NCI-H2171 (cell line): Measurements from ENCODE around the gene XIST.
"Not testable (repeated sequence)": the region's sequence is repeated elsewhere in the genome, so short reads cannot be mapped to it uniquely, and the experiment has no call there.

Source experiments
- DNase-seq: peaks from one replicate; lab custom pipeline; 2025; lab: John Stamatoyannopoulos, UW

XIST gene

GRCh38 chrX:73839152-73839551, 13.4 kb downstream of the XIST start:
- DNase-seq, result no peak

- DNase-seq, result no peak
These were observed 14.4 kb downstream of the XIST start for GRCh38 chrX:73838123-73838522.

GRCh38 chrX:73836956-73837477, 15.5 kb downstream of the XIST start:
- DNase-seq, result no peak

- no peak for DNase-seq
These were observed 18.3 kb downstream of the XIST start for GRCh38 chrX:73834219-73834618.

- no peak for DNase-seq
These were observed 20.2 kb downstream of the XIST start for GRCh38 chrX:73832319-73832718.

- no peak for DNase-seq
These were observed 21.0 kb downstream of the XIST start for GRCh38 chrX:73831500-73831899.

GRCh38 chrX:73830489-73831414, 21.8 kb downstream of the XIST start:
- no peak for DNase-seq

GRCh38 chrX:73829890-73830466, 22.5 kb downstream of the XIST start:
- no peak for DNase-seq

GRCh38 chrX:73828080-73828720, 24.3 kb downstream of the XIST start:
- no peak for DNase-seq

GRCh38 chrX:73827406-73827805, 25.1 kb downstream of the XIST start:
- no peak for DNase-seq

GRCh38 chrX:73826996-73827395, 25.5 kb downstream of the XIST start:
- DNase-seq, result no peak

- no peak for DNase-seq
These were observed 26.9 kb downstream of the XIST start for GRCh38 chrX:73825569-73825968.

- DNase-seq, result no peak
These were observed 29.0 kb downstream of the XIST start for GRCh38 chrX:73823473-73824004.

GRCh38 chrX:73822775-73823174, 29.7 kb downstream of the XIST start:
- DNase-seq, result no peak

- DNase-seq, result no peak
These were observed 30.5 kb downstream of the XIST start for GRCh38 chrX:73821921-73822559.

- DNase-seq, result not testable (repeated sequence)
These were observed 32.5 kb downstream of the XIST start for GRCh38 chrX:73819864-73820558.

GRCh38 chrX:73818200-73819116, 34.1 kb downstream of the XIST start:
- no peak for DNase-seq

- no peak for DNase-seq
These were observed 34.9 kb downstream of the XIST start for GRCh38 chrX:73817393-73818199.

GRCh38 chrX:73812256-73812655, 40.3 kb downstream of the XIST start:
- no peak for DNase-seq
